K562 (cell line): Measurements from ENCODE around the gene GPR32. TPM values are rescaled to one million over a fixed set of nuclear protein-coding genes. Genes with fewer than 3 reads are reported as not detected.

Source experiments
- ESRRB ChIP-seq: fragments of 250-450 bp; sonication (Bioruptor Pico); IDR thresholded peaks from 2 replicates; pipeline ENCODE4 v1.5.0; 2020; ENCODE audit warnings: mild to moderate bottlenecking, moderate library complexity, borderline replicate concordance
- ETS1 ChIP-seq: conservative IDR thresholded peaks from 2 replicates; pipeline ENCODE4 v1.6.1; 2011; ENCODE audit warnings: low read depth, mild to moderate bottlenecking, low read length; ENCODE audit not compliant: control insufficient read depth
- HEY1 ChIP-seq: fragments of 250-450 bp; sonication (Bioruptor Pico); IDR thresholded peaks from 2 replicates; pipeline ENCODE4 v1.5.0; 2020; ENCODE audit warnings: mild to moderate bottlenecking, moderate library complexity, borderline replicate concordance
- HINFP ChIP-seq: fragments of 450-650 bp; conservative IDR thresholded peaks from 2 replicates; pipeline ENCODE4 v1.6.1; 2016; ENCODE audit warnings: missing genetic modification characterization, low read depth, mild to moderate bottlenecking, control low read depth, missing compliant biosample characterization
- HIVEP1 ChIP-seq: fragments of 250-450 bp; sonication (Bioruptor Pico); IDR thresholded peaks from 2 replicates; pipeline ENCODE4 v1.4.0; 2020; ENCODE audit warnings: mild to moderate bottlenecking
- HMGN3 ChIP-seq: IDR thresholded peaks from 2 replicates; pipeline ENCODE4 v1.6.1; 2011; ENCODE audit warnings: borderline replicate concordance, low read depth, mild to moderate bottlenecking, mixed read lengths, low read length; ENCODE audit not compliant: insufficient read length; ENCODE audit errors: extremely low read depth
- HSF4 ChIP-seq: fragments of 250-450 bp; sonication (Bioruptor Pico); IDR thresholded peaks from 2 replicates; pipeline ENCODE4 v2.1.2; 2022; ENCODE audit warnings: mild to moderate bottlenecking, moderate library complexity, borderline replicate concordance
- LARP7 ChIP-seq: fragments of 450-650 bp; IDR thresholded peaks from 2 replicates; pipeline ENCODE4 v1.6.1; 2016
- MCM5 ChIP-seq: fragments of 450-650 bp; IDR thresholded peaks from 2 replicates; pipeline ENCODE4 v1.6.1; 2016; ENCODE audit warnings: low read depth
- NFIC ChIP-seq: fragments of 450-650 bp; IDR thresholded peaks from 2 replicates; pipeline ENCODE4 v1.6.1; 2017; ENCODE audit warnings: mild to moderate bottlenecking, inconsistent platforms
- PATZ1 ChIP-seq: fragments of 250-450 bp; sonication (Bioruptor Pico); IDR thresholded peaks from 2 replicates; pipeline ENCODE4 v1.5.0; 2020; ENCODE audit warnings: mild to moderate bottlenecking, borderline replicate concordance
- PKNOX1 ChIP-seq: fragments of 450-650 bp; IDR thresholded peaks from 2 replicates; pipeline ENCODE4 v1.6.1; 2016
- RBM15 ChIP-seq: fragments of 200-400 bp; formaldehyde crosslinking; IDR thresholded peaks from 2 replicates; pipeline ENCODE4 v1.6.1; 2018; ENCODE audit warnings: mild to moderate bottlenecking, low read length, moderate library complexity; ENCODE audit not compliant: insufficient read depth
- SP1 ChIP-seq: sonication (generic); formaldehyde crosslinking; IDR thresholded peaks from 2 replicates; pipeline ENCODE4 v1.8.1; 2022; ENCODE audit warnings: mild to moderate bottlenecking, missing genetic modification reagents
- SREBF1 ChIP-seq: fragments of 150-350 bp; IDR thresholded peaks from 2 replicates; pipeline ENCODE4 v1.6.1; 2014; ENCODE audit warnings: antibody characterized with exemption, low read depth, low read length, borderline replicate concordance
- USF2 ChIP-seq: sonication (generic); formaldehyde crosslinking; IDR thresholded peaks from 2 replicates; pipeline ENCODE4 v1.5.0; 2020; ENCODE audit warnings: missing genetic modification reagents
- XRCC3 ChIP-seq: fragments of 450-650 bp; IDR thresholded peaks from 2 replicates; pipeline ENCODE4 v1.6.1; 2017; ENCODE audit warnings: mild to moderate bottlenecking, moderate library complexity
- ZKSCAN1 ChIP-seq: fragments of 150-350 bp; IDR thresholded peaks from 2 replicates; pipeline ENCODE4 v1.6.1; 2016; ENCODE audit warnings: low read depth, low read length
- ZNF140 ChIP-seq: fragments of 250-450 bp; sonication (Bioruptor Pico); IDR thresholded peaks from 2 replicates; pipeline ENCODE4 v1.8.0; 2021; ENCODE audit warnings: moderate library complexity, mild to moderate bottlenecking, inconsistent platforms
- ZNF274 ChIP-seq: IDR thresholded peaks from 2 replicates; pipeline ENCODE4 v1.6.1; 2011; ENCODE audit warnings: low read depth, mild to moderate bottlenecking, low read length, moderate library complexity, borderline replicate concordance
- ZNF444 ChIP-seq: fragments of 250-450 bp; sonication (Bioruptor Pico); IDR thresholded peaks from 2 replicates; pipeline ENCODE4 v1.4.0; 2020; ENCODE audit warnings: mild to moderate bottlenecking, moderate library complexity
- ZNF707 ChIP-seq: fragments of 250-450 bp; sonication (Bioruptor Pico); conservative IDR thresholded peaks from 2 replicates; pipeline ENCODE4 v1.8.0; 2022; ENCODE audit warnings: inconsistent platforms, mild to moderate bottlenecking, moderate library complexity
- ZNF79 ChIP-seq: fragments of 250-450 bp; sonication (Bioruptor Pico); IDR thresholded peaks from 2 replicates; pipeline ENCODE4 v1.4.0; 2020; ENCODE audit warnings: low read depth, mild to moderate bottlenecking, moderate library complexity
- polyA plus RNA-seq, 8 experiments: library from polyadenylated mRNA; depleted of rRNA in 4 of 8; stranded (reverse) in 5 of 8; unstranded in 3 of 8; fragments of >200 nt; fragmentation: Nextera tagmentation in 2 of 8; fragmentation: Illumina TruSeq in 1 of 8; extraction: Ambion mirVana in 2 of 8; extraction: Trizol in 1 of 8; gene quantifications; 2 replicates each; pipeline versions ENCODE4 v1.2.1 to v1.2.3, GENCODE V29; 2011 to 2014; ENCODE audit warnings: inconsistent platforms in 1 of 8, missing spikeins in 1 of 8
- total RNA-seq, 7 experiments: library from RNA; depleted of rRNA in 6 of 7; stranded (reverse); fragments of >200 nt in 6 of 7; fragmentation: Illumina TruSeq in 2 of 7; extraction: Trizol in 2 of 7; gene quantifications; 2 replicates each; pipeline versions ENCODE4 v1.2.1 to v1.2.3, GENCODE V29; 2011 to 2021; ENCODE audit warnings: low replicate concordance in 1 of 7

Gene GPR32
- total and polyA plus RNA-seq, 9 of the 15 experiments (the other 6 are each of a cell fraction or from before 2014, with no cell fraction given) = not detected

- TF ChIP-seq PATZ1 (CRISPR knock-in tag) (no peak), ZNF274 (no peak), ZNF707 (no peak), ZNF444 (no peak), HIVEP1 (CRISPR knock-in tag) (no peak), ESRRB (CRISPR knock-in tag) (no peak), USF2 (CRISPR knock-in tag) (peak; percentile 59), ZKSCAN1 (no peak), HMGN3 (peak; percentile 92), HINFP (no peak), HEY1 (CRISPR knock-in tag) (no peak), SP1 (CRISPR knock-in tag) (peak; percentile 85), HSF4 (CRISPR knock-in tag) (no peak), RBM15 (no peak), PKNOX1 (peak; percentile 42; the same call in 1 of the 2 replicates), ETS1 (0 out of 2 replicates have a peak, but pooled peaks have one; percentile 19), SREBF1 (no peak), LARP7 (no peak), ZNF79 (CRISPR knock-in tag) (no peak), ZNF140 (no peak), MCM5 (no peak), XRCC3 (no peak), NFIC (no peak)
Observed at GRCh38 chr19:50728084-50728737, 42.1 kb upstream of the GPR32 start (continued).
